Pancreas (tissue), 10 donors: ENCODE data around the gene USP34. TPM values are rescaled to one million over a fixed set of nuclear protein-coding genes. Genes with fewer than 3 reads are reported as not detected.
"Not testable (repeated sequence)": the region's sequence is repeated elsewhere in the genome, so short reads cannot be mapped to it uniquely, and the experiment has no call there.

Experiments used
- ATAC-seq, 4 donors: fragments of 200-7000 bp; cut with Tn5 transposase; one replicate each; pipeline versions ENCODE4 v1.8.0 to v1.9.1; 2020; ENCODE audit warnings: mild to moderate bottlenecking in 4 of 4, moderate library complexity in 4 of 4
- DNase-seq, 6 donors: peaks; one replicate each; pipeline ENCODE4 v3.0.0-alpha.2; 2020
- FAIRE-seq: peaks from 2 replicates; lab custom pipeline; 2012; peaks lifted over from hg19 to GRCh38; lab: Jason Lieb, UNC
- H3K27ac ChIP-seq, 4 donors: fragments of 200-600 bp; sonication (generic); 1 replicate in 3 of 4; 2 replicates in 1 of 4; pipeline versions ENCODE4 v1.5.0 to v1.8.0; 2020
- H3K27me3 ChIP-seq, 4 donors: fragments of 200-600 bp; one replicate each; pipeline ENCODE4 v1.8.0; 2021
- H3K36me3 ChIP-seq, 3 donors: fragments of 200-600 bp; sonication (generic) in 1 of 3; one replicate each; pipeline versions ENCODE4 v1.5.0 to v1.8.0; 2020 to 2021
- H3K4me1 ChIP-seq, 3 donors: fragments of 200-600 bp; one replicate each; pipeline ENCODE4 v1.8.0; 2021
- H3K4me3 ChIP-seq, 4 donors: fragments of 200-600 bp; sonication (generic) in 2 of 4; one replicate each; pipeline versions ENCODE4 v1.5.0 to v1.8.0; 2020 to 2021
- H3K9me3 ChIP-seq, 4 donors: fragments of 200-600 bp; one replicate each; pipeline ENCODE4 v1.8.0; 2021
- WGBS, 2 donors: extraction: QIAGEN DNeasy Blood & Tissue Kit; methylation state at CpG; one replicate each; pipeline ENCODE4 v1.1.7; 2013; 5-methylcytosine and 5-hydroxymethylcytosine counted together
- intact Hi-C, 3 donors: fragments of 100-400 bp; cut with DNase I; formaldehyde crosslinking; loops; one replicate each; pipeline versions ENCODE4 v1.11.1 to v1.14.2; 2022
- polyA plus RNA-seq, 2 donors: library from polyadenylated mRNA; stranded (reverse); fragments of 200-250 nt; gene quantifications; one replicate each; pipeline ENCODE4 v1.2.3, GENCODE V29; 2013
- total RNA-seq, 6 donors: library from RNA; stranded (reverse); fragmentation: NEBNext Ultra II Directional in 4 of 6; extraction: Animal tissue kit (Norgen Biotek cat#: 25700) in 4 of 6; gene quantifications; one replicate each; pipeline versions ENCODE4 v1.2.1 to v1.2.4, GENCODE V29; 2021 to 2023
- TF ChIP-seq, protein P1 (sequence below), 4 donors: fragments of 200-600 bp; sonication (generic) in 3 of 4; IDR thresholded peaks; one replicate each; pipeline versions ENCODE4 v1.5.0 to v1.8.0; 2021; ENCODE audit warnings: antibody characterized with exemption in 4 of 4
- donor health status: healthy with polysubstance abuse.
- donor health status: DM: no; HTN: no; CAD: no; lungs with moderate emphysema.
- donor health status: DM: no; HTN: no; CAD: no.
- donor health status: control.
- donor health status: control.
- donor health status: Bipolar disorder and iron deficiency.
- donor health status: DM: yes; HTN: yes; CAD: no.
- donor health status: DM: no; HTN: no; CAD: no.
- donor health status: DM: no; HTN: no; CAD: no.
- donor health status: DM: yes; HTN: yes; CAD: no.

The USP34 gene
- total and polyA plus RNA-seq, 8 donors, result 30.0 to 58.9 (median 45.1) TPM

DNA sequence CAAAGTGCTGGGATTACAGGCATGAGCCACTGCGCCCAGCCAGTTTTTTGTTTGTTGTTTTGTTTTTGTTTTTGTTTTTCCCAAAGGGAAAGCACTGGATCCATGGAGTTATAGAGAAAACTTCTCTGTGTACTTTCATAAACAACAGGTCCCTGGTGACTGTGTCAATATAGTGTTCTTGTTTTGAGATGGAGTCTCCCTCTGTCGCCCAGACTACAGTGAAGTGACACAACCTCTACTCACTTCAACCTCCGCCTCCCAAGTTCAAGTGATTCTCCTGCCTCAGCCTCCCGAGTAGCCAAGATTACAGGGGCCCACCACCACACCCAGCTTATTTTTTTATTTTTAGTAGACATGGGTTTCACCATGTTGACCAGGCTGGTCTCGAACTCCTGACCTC lies 16.5 kb downstream of the USP34 start:
- no peak overlapping the region for H3K4me3 ChIP-seq
- intact Hi-C loops, result no loop called here
- H3K27me3 ChIP-seq, result no peaks in the 10 kb centered on the region
- no peaks in the 10 kb centered on the region for H3K9me3 ChIP-seq
- WGBS, 2 donors, result 96 to 97% methylated on average over 5 of the region's 5 CpGs
- no peak for ATAC-seq
- no peak overlapping the region for H3K27ac ChIP-seq
- TF ChIP-seq, protein P1, sequence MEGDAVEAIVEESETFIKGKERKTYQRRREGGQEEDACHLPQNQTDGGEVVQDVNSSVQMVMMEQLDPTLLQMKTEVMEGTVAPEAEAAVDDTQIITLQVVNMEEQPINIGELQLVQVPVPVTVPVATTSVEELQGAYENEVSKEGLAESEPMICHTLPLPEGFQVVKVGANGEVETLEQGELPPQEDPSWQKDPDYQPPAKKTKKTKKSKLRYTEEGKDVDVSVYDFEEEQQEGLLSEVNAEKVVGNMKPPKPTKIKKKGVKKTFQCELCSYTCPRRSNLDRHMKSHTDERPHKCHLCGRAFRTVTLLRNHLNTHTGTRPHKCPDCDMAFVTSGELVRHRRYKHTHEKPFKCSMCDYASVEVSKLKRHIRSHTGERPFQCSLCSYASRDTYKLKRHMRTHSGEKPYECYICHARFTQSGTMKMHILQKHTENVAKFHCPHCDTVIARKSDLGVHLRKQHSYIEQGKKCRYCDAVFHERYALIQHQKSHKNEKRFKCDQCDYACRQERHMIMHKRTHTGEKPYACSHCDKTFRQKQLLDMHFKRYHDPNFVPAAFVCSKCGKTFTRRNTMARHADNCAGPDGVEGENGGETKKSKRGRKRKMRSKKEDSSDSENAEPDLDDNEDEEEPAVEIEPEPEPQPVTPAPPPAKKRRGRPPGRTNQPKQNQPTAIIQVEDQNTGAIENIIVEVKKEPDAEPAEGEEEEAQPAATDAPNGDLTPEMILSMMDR (IDR thresholded peaks at IDR 0.05), result no peak
- DNase-seq, result no peak
- H3K4me1 ChIP-seq, result peaks cover 0 to 19% (median 11%) of the 10 kb centered on the region in 3 donors
- no peak for FAIRE-seq
- no peaks in the 10 kb centered on the region for H3K36me3 ChIP-seq

DNA sequence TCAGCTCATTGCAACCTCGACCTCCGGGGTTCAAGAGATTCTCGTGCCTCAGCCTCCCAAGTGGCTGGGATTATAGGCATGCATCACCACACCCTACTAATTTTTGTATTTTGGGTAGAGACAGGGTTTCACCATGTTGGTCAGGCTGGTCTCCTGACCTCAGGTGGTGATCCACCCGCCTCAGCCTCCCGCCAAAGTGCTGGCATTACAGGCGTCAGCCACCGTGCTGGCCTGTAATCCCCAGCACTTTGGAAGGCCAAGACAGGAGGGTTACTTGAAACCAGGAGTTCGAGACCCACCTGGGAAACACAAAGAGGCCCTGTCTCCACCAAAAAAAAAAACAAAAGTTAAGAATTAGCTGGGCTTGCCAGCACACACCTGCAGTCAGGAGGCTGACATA lies 18.5 kb downstream of the USP34 start:
- 92 to 93% methylated on average over 8 of the region's 8 CpGs for WGBS, 2 donors

DNA sequence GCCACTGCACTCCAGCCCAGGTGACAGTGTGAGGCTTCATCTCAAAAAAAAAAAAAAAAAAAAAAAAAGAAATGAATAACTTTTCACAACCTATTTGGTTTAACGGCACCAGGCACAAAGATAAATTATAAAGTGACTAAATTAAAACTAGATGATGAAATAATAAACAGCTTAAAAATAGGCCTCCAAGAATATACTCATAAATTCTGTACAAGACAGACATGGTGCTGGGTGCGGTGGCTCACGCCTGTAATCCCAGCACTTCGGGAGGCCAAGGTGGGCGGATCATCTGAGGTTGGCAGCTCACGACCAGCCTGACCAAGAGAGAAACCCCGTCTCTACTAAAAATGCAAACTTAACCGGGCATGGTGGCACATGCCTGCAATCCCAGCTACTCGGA lies 19.7 kb downstream of the USP34 start:
- DNase-seq (no peak), ATAC-seq (no peak), FAIRE-seq (no peak)
- H3K4me1 ChIP-seq, result peaks cover 0 to 5% (median 1%) of the 10 kb centered on the region in 3 donors
- H3K27ac ChIP-seq, result no peak overlapping the region
- 96 to 98% methylated on average over 9 of the region's 9 CpGs for WGBS, 2 donors
- H3K4me3 ChIP-seq, result no peak overlapping the region
- intact Hi-C loops, result no loop called here
- TF ChIP-seq, protein P1 (IDR thresholded peaks at IDR 0.05), result no peak
- H3K9me3 ChIP-seq, result no peaks in the 10 kb centered on the region
- no peaks in the 10 kb centered on the region for H3K36me3 ChIP-seq
- no peaks in the 10 kb centered on the region for H3K27me3 ChIP-seq

More for the DNA sequence above, 18.5 kb downstream of the USP34 start:
- Histone ChIP-seq H3K4me1 (peaks cover 0 to 12% (median 11%) of the 10 kb centered on the region in 3 donors), H3K27me3 (no peaks in the 10 kb centered on the region), H3K36me3 (no peaks in the 10 kb centered on the region), H3K4me3 (no peak overlapping the region), H3K27ac (no peak overlapping the region), H3K9me3 (no peaks in the 10 kb centered on the region)
- FAIRE-seq, result no peak
- intact Hi-C loops, result no loop called here
- no peak for ATAC-seq
- no peak for DNase-seq
- TF ChIP-seq, protein P1 (IDR thresholded peaks at IDR 0.05), result no peak

DNA sequence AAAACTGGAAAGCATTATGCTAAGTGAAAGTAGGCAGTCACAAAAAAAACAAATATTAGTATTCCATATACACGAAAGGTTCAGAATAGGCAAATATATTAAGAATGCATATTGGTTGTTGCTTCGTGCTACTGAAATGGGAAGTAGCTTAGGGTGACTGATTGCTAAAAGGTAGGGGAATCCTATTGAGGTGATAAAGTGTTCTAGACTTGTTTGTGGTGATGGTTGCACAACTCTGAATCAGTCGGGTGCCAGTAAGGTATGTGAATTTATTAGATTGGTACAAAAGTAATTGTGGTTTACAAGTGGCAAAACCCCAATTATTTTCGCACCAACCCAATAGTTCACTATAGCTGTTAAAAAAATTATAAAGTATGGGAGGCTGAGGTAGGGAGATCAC lies 20.7 kb downstream of the USP34 start:
- 63 to 65% methylated on average over 4 of the region's 4 CpGs for WGBS, 2 donors

DNA sequence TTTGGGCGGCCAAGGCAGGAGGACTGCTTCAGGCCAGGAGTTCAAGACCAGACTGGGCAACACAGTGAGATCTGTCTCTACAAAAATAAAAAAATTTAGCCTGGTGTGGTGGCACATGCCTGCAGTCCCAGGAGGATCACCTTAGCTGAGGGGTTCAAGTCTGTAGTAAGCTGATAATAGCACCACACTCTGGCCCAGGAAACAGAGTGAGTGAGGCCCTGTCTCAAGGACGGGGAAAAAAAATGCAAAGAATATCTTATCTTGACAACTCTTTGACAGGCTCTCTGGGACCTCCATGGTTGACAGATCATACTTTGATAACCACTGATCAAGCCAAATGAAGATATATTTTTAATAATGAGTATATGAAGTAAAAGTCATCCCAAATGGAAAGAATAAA lies 22.7 kb downstream of the USP34 start:
- 66 to 73% methylated on average over 2 of the region's 2 CpGs for WGBS, 2 donors
- Histone ChIP-seq H3K27me3 (no peaks in the 10 kb centered on the region), H3K4me1 (peaks cover 0 to 10% (median 4%) of the 10 kb centered on the region in 3 donors), H3K4me3 (no peak overlapping the region), H3K36me3 (no peaks in the 10 kb centered on the region), H3K9me3 (no peaks in the 10 kb centered on the region), H3K27ac (no peak overlapping the region)
- no peak for DNase-seq
- intact Hi-C loops, result no loop called here
- ATAC-seq, result no peak
- no peak for FAIRE-seq
- TF ChIP-seq, protein P1 (IDR thresholded peaks at IDR 0.05), result no peak

More for the DNA sequence above, 20.7 kb downstream of the USP34 start:
- DNase-seq, result no peak
- no peak overlapping the region for H3K4me3 ChIP-seq
- no peaks in the 10 kb centered on the region for H3K27me3 ChIP-seq
- no peak for FAIRE-seq
- no peaks in the 10 kb centered on the region for H3K9me3 ChIP-seq
- H3K36me3 ChIP-seq, result no peaks in the 10 kb centered on the region
- intact Hi-C loops, result no loop called here
- ATAC-seq, result peak in 1 of 4 donors; percentile 43
- H3K27ac ChIP-seq, result no peak overlapping the region
- no peaks in the 10 kb centered on the region for H3K4me1 ChIP-seq
- TF ChIP-seq, protein P1 (IDR thresholded peaks at IDR 0.05), result no peak

DNA sequence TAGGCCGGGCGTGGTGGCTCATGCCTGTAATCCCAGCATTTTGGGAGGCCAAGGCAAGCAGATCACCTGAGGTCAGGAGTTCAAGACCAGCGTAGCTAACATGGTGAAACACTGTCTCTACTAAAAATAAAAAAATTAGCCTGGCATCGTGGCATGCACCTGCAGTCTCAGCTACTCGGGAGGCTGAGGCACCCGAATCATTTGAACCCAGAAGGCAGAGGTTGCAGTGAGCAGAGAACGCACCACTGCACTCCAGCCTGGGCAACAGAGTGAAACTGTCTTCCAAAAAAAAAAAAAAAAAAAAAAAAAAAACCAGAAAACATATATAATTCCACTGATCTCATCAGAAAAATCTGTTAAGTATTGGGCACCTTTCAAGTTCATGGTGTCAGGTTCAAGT lies 23.9 kb downstream of the USP34 start:
- DNase-seq, intact Hi-C loops, FAIRE-seq, H3K27me3 ChIP-seq, H3K36me3 ChIP-seq, H3K27ac ChIP-seq, H3K9me3 ChIP-seq, H3K4me3 ChIP-seq, ATAC-seq: not testable (repeated sequence)
- 92% methylated on average over 7 of the region's 7 CpGs for WGBS, 2 donors
- peaks cover 0 to 13% (median 6%) of the 10 kb centered on the region in 3 donors for H3K4me1 ChIP-seq
